GM13977 (cell line): ENCODE results near the gene RNLS.

Experiments
- DNase-seq: peaks from one replicate; pipeline ENCODE4 v3.0.0; 2012; ENCODE audit warnings: low spot score
- CTCF ChIP-seq: IDR thresholded peaks from 2 replicates; pipeline ENCODE4 v1.5.1; 2012; ENCODE audit warnings: mild to moderate bottlenecking, control low read depth; ENCODE audit not compliant: insufficient read depth; ENCODE audit errors: extremely low read depth, missing control alignments
- in situ Hi-C: fragments of 300-500 bp; cut with MboI; formaldehyde crosslinking; loops from one replicate; pipeline ENCODE4 v1.12.0; 2022; ENCODE audit warnings: low sequenced_read_pairs, low pct_unique_long_range_greater_than_20kb, mixed read lengths, inconsistent platforms; ENCODE audit not compliant: unreplicated experiment

Gene RNLS

GRCh38 chr10:88427024-88427423 lies 156.1 kb downstream of the RNLS start:
- DNase-seq = no peak
- no peak for TF ChIP-seq CTCF
- in situ Hi-C loops = no loop called here

GRCh38 chr10:88424881-88425280 lies 158.2 kb downstream of the RNLS start:
- no peak for DNase-seq
- TF ChIP-seq CTCF = no peak
- in situ Hi-C loops = no loop called here

- in situ Hi-C loops = no loop called here
- TF ChIP-seq CTCF = no peak
- DNase-seq = no peak
Measured at GRCh38 chr10:88423732-88424131, 159.4 kb downstream of the RNLS start.

- no peak for DNase-seq
- TF ChIP-seq CTCF = no peak
- in situ Hi-C loops = no loop called here
Measured at GRCh38 chr10:88421590-88421989, 161.5 kb downstream of the RNLS start.

- in situ Hi-C loops = no loop called here
- no peak for DNase-seq
- TF ChIP-seq CTCF = no peak
Measured at GRCh38 chr10:88418871-88419270, 164.2 kb downstream of the RNLS start.

GRCh38 chr10:88417387-88418030 lies 165.6 kb downstream of the RNLS start:
- in situ Hi-C loops = no loop called here
- DNase-seq = no peak
- no peak for TF ChIP-seq CTCF
